HEK293 (cell line): Measurements from ENCODE around the gene ZFYVE28.
A peak's percentile ranks its signal among the peaks of the same experiment; 100 is the strongest.

Experiments
- ATF2 ChIP-seq: fragments of 450-650 bp; formaldehyde crosslinking; IDR thresholded peaks from 2 replicates; pipeline ENCODE4 v1.5.1; 2016; ENCODE audit warnings: missing biosample characterization, missing genetic modification characterization, low read depth
- GLIS2 ChIP-seq: fragments of 450-650 bp; formaldehyde crosslinking; IDR thresholded peaks from 2 replicates; pipeline ENCODE4 v1.5.1; 2016; ENCODE audit warnings: missing biosample characterization, missing genetic modification characterization
- HOXD13 ChIP-seq: sonication (generic); formaldehyde crosslinking; IDR thresholded peaks from 2 replicates; pipeline ENCODE4 v1.8.0; 2022; ENCODE audit warnings: missing genetic modification reagents, borderline replicate concordance
- KLF10 ChIP-seq: fragments of 450-650 bp; IDR thresholded peaks from 2 replicates; pipeline ENCODE4 v1.5.1; 2018; ENCODE audit warnings: missing biosample characterization, mild to moderate bottlenecking, missing genetic modification characterization
- OVOL3 ChIP-seq: fragments of 450-650 bp; formaldehyde crosslinking; IDR thresholded peaks from 2 replicates; pipeline ENCODE4 v1.5.1; 2016; ENCODE audit warnings: missing biosample characterization, missing genetic modification characterization
- PBX3 ChIP-seq: sonication (generic); formaldehyde crosslinking; IDR thresholded peaks from 2 replicates; pipeline ENCODE4 v1.8.1; 2022; ENCODE audit warnings: mild to moderate bottlenecking, moderate library complexity, missing genetic modification reagents
- PRDM2 ChIP-seq: fragments of 450-650 bp; formaldehyde crosslinking; IDR thresholded peaks from 2 replicates; pipeline ENCODE4 v1.5.1; 2016; ENCODE audit warnings: missing biosample characterization, missing genetic modification characterization, borderline replicate concordance
- ZFHX2 ChIP-seq: fragments of 450-650 bp; formaldehyde crosslinking; conservative IDR thresholded peaks from 2 replicates; pipeline ENCODE4 v1.5.1; 2016; ENCODE audit warnings: missing biosample characterization, missing genetic modification characterization
- ZNF280C ChIP-seq: fragments of 450-650 bp; formaldehyde crosslinking; IDR thresholded peaks from 2 replicates; pipeline ENCODE4 v1.5.1; 2016; ENCODE audit warnings: missing biosample characterization, missing genetic modification characterization
- ZNF362 ChIP-seq: fragments of 450-650 bp; formaldehyde crosslinking; IDR thresholded peaks from 2 replicates; pipeline ENCODE4 v1.5.1; 2016; ENCODE audit warnings: missing biosample characterization, missing genetic modification characterization
- ZNF416 ChIP-seq: fragments of 450-650 bp; formaldehyde crosslinking; IDR thresholded peaks from 2 replicates; pipeline ENCODE4 v1.5.1; 2016; ENCODE audit warnings: missing biosample characterization, missing genetic modification characterization
- ZNF510 ChIP-seq: fragments of 450-650 bp; formaldehyde crosslinking; IDR thresholded peaks from 2 replicates; pipeline ENCODE4 v1.5.1; 2018; ENCODE audit warnings: mild to moderate bottlenecking, missing genetic modification characterization, missing biosample characterization; ENCODE audit not compliant: insufficient replicate concordance
- ZNF514 ChIP-seq: fragments of 450-650 bp; formaldehyde crosslinking; IDR thresholded peaks from 2 replicates; pipeline ENCODE4 v1.5.1; 2016; ENCODE audit warnings: missing biosample characterization, missing genetic modification characterization
- ZNF521 ChIP-seq: fragments of 450-650 bp; formaldehyde crosslinking; IDR thresholded peaks from 2 replicates; pipeline ENCODE4 v1.5.1; 2017; ENCODE audit warnings: missing biosample characterization, mild to moderate bottlenecking, missing genetic modification characterization
- ZNF585B ChIP-seq: fragments of 450-650 bp; formaldehyde crosslinking; IDR thresholded peaks from 2 replicates; pipeline ENCODE4 v1.5.1; 2016; ENCODE audit warnings: missing biosample characterization, missing genetic modification characterization
- ZNF596 ChIP-seq: fragments of 450-650 bp; IDR thresholded peaks from 2 replicates; pipeline ENCODE4 v1.5.0; 2018; ENCODE audit warnings: missing biosample characterization, mild to moderate bottlenecking, missing genetic modification characterization, moderate library complexity
- ZNF610 ChIP-seq: fragments of 450-650 bp; formaldehyde crosslinking; IDR thresholded peaks from 2 replicates; pipeline ENCODE4 v1.5.1; 2016; ENCODE audit warnings: missing biosample characterization, missing genetic modification characterization, borderline replicate concordance
- ZNF626 ChIP-seq: fragments of 450-650 bp; sonication (Bioruptor Pico); formaldehyde crosslinking; IDR thresholded peaks from 2 replicates; pipeline ENCODE4 v1.5.1; 2018; ENCODE audit warnings: missing biosample characterization, missing genetic modification characterization, inconsistent platforms
- ZNF629 ChIP-seq: fragments of 450-650 bp; formaldehyde crosslinking; IDR thresholded peaks from 2 replicates; pipeline ENCODE4 v1.5.1; 2017; ENCODE audit warnings: missing biosample characterization, missing genetic modification characterization
- ZNF677 ChIP-seq: fragments of 450-650 bp; IDR thresholded peaks from 2 replicates; pipeline ENCODE4 v1.5.0; 2018; ENCODE audit warnings: missing biosample characterization, mild to moderate bottlenecking, missing genetic modification characterization, moderate library complexity
- ZNF704 ChIP-seq: fragments of 450-650 bp; formaldehyde crosslinking; IDR thresholded peaks from 2 replicates; pipeline ENCODE4 v1.5.1; 2016; ENCODE audit warnings: missing biosample characterization, missing genetic modification characterization
- ZNF791 ChIP-seq: fragments of 450-650 bp; formaldehyde crosslinking; IDR thresholded peaks from 2 replicates; pipeline ENCODE4 v1.5.1; 2016; ENCODE audit warnings: missing biosample characterization, missing genetic modification characterization
- ZSCAN30 ChIP-seq: fragments of 450-650 bp; IDR thresholded peaks from 2 replicates; pipeline ENCODE4 v1.5.1; 2018; ENCODE audit warnings: missing biosample characterization, mild to moderate bottlenecking, missing genetic modification characterization, moderate library complexity

The ZFYVE28 gene

GRCh38 chr4:2462218-2462991 is 44.0 kb upstream of the ZFYVE28 start (continued):
- TF ChIP-seq ZNF280C (tag by site-specific recombination), result no peak
- TF ChIP-seq ZFHX2 (tag by site-specific recombination), result no peak; the same call in 1 of the 2 replicates
- TF ChIP-seq KLF10 (tag by site-specific recombination), result no peak
- TF ChIP-seq ZNF362 (tag by site-specific recombination), result no peak
- no peak for TF ChIP-seq HOXD13
- TF ChIP-seq ZNF514 (tag by site-specific recombination), result no peak
- no peak for TF ChIP-seq ZNF416 (tag by site-specific recombination)
- no peak for TF ChIP-seq ZNF521 (tag by site-specific recombination)
- no peak for TF ChIP-seq ZNF677 (tag by site-specific recombination)
- TF ChIP-seq PRDM2, result no peak
- no peak for TF ChIP-seq ZNF510 (tag by site-specific recombination)
- no peak for TF ChIP-seq ZNF791
- no peak for TF ChIP-seq ZNF629 (tag by site-specific recombination)
- TF ChIP-seq ZNF596 (tag by site-specific recombination), result no peak
- no peak for TF ChIP-seq ZNF704 (tag by site-specific recombination)
- no peak for TF ChIP-seq ATF2 (tag by site-specific recombination)
- peak; percentile 69; the same call in 1 of the 2 replicates for TF ChIP-seq ZSCAN30
- peak; percentile 51; the same call in 1 of the 2 replicates for TF ChIP-seq PBX3 (CRISPR knock-in tag)
- no peak for TF ChIP-seq ZNF585B (tag by site-specific recombination)
- TF ChIP-seq ZNF626, result no peak
- 0 out of 2 replicates have a peak, but pooled peaks have one; percentile 9 for TF ChIP-seq GLIS2 (tag by site-specific recombination)
- TF ChIP-seq OVOL3 (tag by site-specific recombination), result no peak
- no peak for TF ChIP-seq ZNF610 (tag by site-specific recombination)
